DND-41 (cell line): Measurements from ENCODE around the gene PTPRN2.

ENCODE experiments used
- ATAC-seq: fragments of 200-7000 bp; cut with Tn5 transposase; 3 replicates; pipeline ENCODE4 v1.9.1; 2021; ENCODE audit warnings: low read depth; ENCODE audit not compliant: insufficient read depth
- DNase-seq: peaks from one replicate; pipeline ENCODE4 v3.0.0-alpha.2; 2020
- H2AFZ ChIP-seq: 2 replicates; pipeline ENCODE4 v1.6.0; 2012; ENCODE audit warnings: low read depth, low read length
- H3K27ac ChIP-seq: 2 replicates; pipeline ENCODE4 v1.5.1; 2012; ENCODE audit warnings: low read length, inconsistent platforms
- H3K27me3 ChIP-seq: fragments of 200-600 bp; sonication (generic); 2 replicates; pipeline ENCODE4 v1.6.0; 2012; ENCODE audit warnings: low read length, mild to moderate bottlenecking, inconsistent platforms; ENCODE audit not compliant: insufficient read depth, poor library complexity
- H3K36me3 ChIP-seq: 2 replicates; pipeline ENCODE4 v1.5.1; 2012; ENCODE audit warnings: low read length, inconsistent platforms; ENCODE audit not compliant: insufficient read depth
- H3K4me1 ChIP-seq: 2 replicates; pipeline ENCODE4 v1.5.1; 2012; ENCODE audit warnings: mild to moderate bottlenecking, low read length; ENCODE audit not compliant: insufficient read depth
- H3K4me2 ChIP-seq: 2 replicates; pipeline ENCODE4 v1.6.0; 2012; ENCODE audit warnings: mild to moderate bottlenecking, moderate library complexity, low read length, inconsistent platforms; ENCODE audit not compliant: insufficient read depth
- H3K4me3 ChIP-seq, 2 experiments: fragments of 200-600 bp in 1 of 2; shearing (Covaris generic) in 1 of 2; 2 replicates each; pipeline ENCODE4 v1.5.1; 2012 to 2016; ENCODE audit warnings: inconsistent platforms in 2 of 2, low read length in 2 of 2, mild to moderate bottlenecking in 2 of 2, low read depth in 1 of 2, moderate library complexity in 1 of 2
- H3K79me2 ChIP-seq: 2 replicates; pipeline ENCODE4 v1.6.0; 2012; ENCODE audit warnings: low read length, inconsistent platforms; ENCODE audit not compliant: insufficient read depth
- H3K9ac ChIP-seq: 2 replicates; pipeline ENCODE4 v1.6.0; 2012; ENCODE audit warnings: low read depth, mild to moderate bottlenecking, inconsistent platforms, low read length, moderate library complexity
- H3K9me3 ChIP-seq: 2 replicates; pipeline ENCODE4 v1.5.1; 2012; ENCODE audit warnings: low read length, moderate library complexity, mild to moderate bottlenecking, inconsistent platforms; ENCODE audit not compliant: insufficient read depth, severe bottlenecking
- H4K20me1 ChIP-seq: 2 replicates; pipeline ENCODE4 v1.6.0; 2012; ENCODE audit warnings: low read length; ENCODE audit not compliant: insufficient read depth
- EZH2 ChIP-seq: IDR thresholded peaks from 3 replicates; pipeline ENCODE4 v1.6.1; 2012; ENCODE audit warnings: borderline replicate concordance, low read depth, mild to moderate bottlenecking, moderate library complexity, low read length, inconsistent platforms; ENCODE audit not compliant: severe bottlenecking
- TF ChIP-seq, protein P1 (sequence below): IDR thresholded peaks from 2 replicates; pipeline ENCODE4 v1.5.1; 2012; ENCODE audit warnings: borderline replicate concordance, low read length, moderate library complexity, mild to moderate bottlenecking; ENCODE audit not compliant: poor library complexity, severe bottlenecking; ENCODE audit errors: extremely low read depth

Gene PTPRN2

GRCh38 chr7:157547102-157547501 lies 1040.5 kb downstream of the PTPRN2 start:
- Histone ChIP-seq H2AFZ (no peak overlapping the region), H4K20me1 (peaks cover 8% of the 10 kb centered on the region), H3K4me2 (no peak overlapping the region), H3K4me1 (no peaks in the 10 kb centered on the region), H3K9me3 (no peaks in the 10 kb centered on the region), H3K27me3 (no peaks in the 10 kb centered on the region), H3K36me3 (peaks cover 88% of the 10 kb centered on the region), H3K9ac (no peak overlapping the region), H3K4me3 (no peak overlapping the region), H3K27ac (no peak overlapping the region), H3K79me2 (no peaks in the 10 kb centered on the region)
- no peak for ATAC-seq
- DNase-seq, result no peak
- TF ChIP-seq, protein P1, sequence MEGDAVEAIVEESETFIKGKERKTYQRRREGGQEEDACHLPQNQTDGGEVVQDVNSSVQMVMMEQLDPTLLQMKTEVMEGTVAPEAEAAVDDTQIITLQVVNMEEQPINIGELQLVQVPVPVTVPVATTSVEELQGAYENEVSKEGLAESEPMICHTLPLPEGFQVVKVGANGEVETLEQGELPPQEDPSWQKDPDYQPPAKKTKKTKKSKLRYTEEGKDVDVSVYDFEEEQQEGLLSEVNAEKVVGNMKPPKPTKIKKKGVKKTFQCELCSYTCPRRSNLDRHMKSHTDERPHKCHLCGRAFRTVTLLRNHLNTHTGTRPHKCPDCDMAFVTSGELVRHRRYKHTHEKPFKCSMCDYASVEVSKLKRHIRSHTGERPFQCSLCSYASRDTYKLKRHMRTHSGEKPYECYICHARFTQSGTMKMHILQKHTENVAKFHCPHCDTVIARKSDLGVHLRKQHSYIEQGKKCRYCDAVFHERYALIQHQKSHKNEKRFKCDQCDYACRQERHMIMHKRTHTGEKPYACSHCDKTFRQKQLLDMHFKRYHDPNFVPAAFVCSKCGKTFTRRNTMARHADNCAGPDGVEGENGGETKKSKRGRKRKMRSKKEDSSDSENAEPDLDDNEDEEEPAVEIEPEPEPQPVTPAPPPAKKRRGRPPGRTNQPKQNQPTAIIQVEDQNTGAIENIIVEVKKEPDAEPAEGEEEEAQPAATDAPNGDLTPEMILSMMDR, result no peak
- no peak for TF ChIP-seq EZH2

DNA sequence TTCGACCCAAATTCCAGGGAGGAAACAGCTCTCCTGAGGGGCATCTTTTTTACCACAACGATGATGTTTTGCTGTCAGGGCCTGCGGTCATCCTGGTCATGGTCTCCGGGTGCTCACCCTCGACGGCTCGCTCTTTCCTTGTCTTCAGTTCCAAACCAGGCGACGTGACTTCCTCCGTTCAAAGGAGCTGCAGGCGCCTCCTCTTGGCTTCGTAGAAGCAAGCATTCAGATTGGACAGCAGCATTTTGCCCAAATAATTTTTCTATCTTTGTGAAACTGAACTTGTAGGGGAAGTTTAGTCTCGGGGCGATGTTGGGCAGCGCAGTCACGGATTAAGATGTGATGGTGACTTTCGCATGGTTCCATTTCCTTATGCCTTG lies 1042.0 kb downstream of the PTPRN2 start:
- Histone ChIP-seq H4K20me1 (0 out of 2 replicates have a peak, but pooled peaks cover 3% of the 10 kb centered on the region), H3K27ac (no peak overlapping the region), H3K4me2 (no peak overlapping the region), H3K9me3 (no peaks in the 10 kb centered on the region), H2AFZ (no peak overlapping the region), H3K27me3 (no peaks in the 10 kb centered on the region), H3K79me2 (no peaks in the 10 kb centered on the region), H3K4me3 (no peak overlapping the region), H3K4me1 (no peaks in the 10 kb centered on the region), H3K9ac (no peak overlapping the region), H3K36me3 (peaks cover 91% of the 10 kb centered on the region)
- DNase-seq, result no peak
- TF ChIP-seq, protein P1, result no peak
- TF ChIP-seq EZH2, result no peak
- no peak for ATAC-seq

- H3K27me3 ChIP-seq, result no peaks in the 10 kb centered on the region
- no peaks in the 10 kb centered on the region for H3K4me1 ChIP-seq
- ATAC-seq, result 0 out of 3 replicates have a peak, but pooled peaks have one; percentile 12
- no peaks in the 10 kb centered on the region for H3K9me3 ChIP-seq
- no peak overlapping the region for H3K4me2 ChIP-seq
- TF ChIP-seq EZH2, result no peak
- TF ChIP-seq, protein P1, result no peak
- 0 out of 2 replicates have a peak, but pooled peaks cover 3% of the 10 kb centered on the region for H4K20me1 ChIP-seq
- H3K27ac ChIP-seq, result no peak overlapping the region
- no peak overlapping the region for H2AFZ ChIP-seq
- H3K9ac ChIP-seq, result no peak overlapping the region
- DNase-seq, result no peak
- no peak overlapping the region for H3K4me3 ChIP-seq
- H3K79me2 ChIP-seq, result no peaks in the 10 kb centered on the region
- peaks cover 90% of the 10 kb centered on the region for H3K36me3 ChIP-seq
These were observed 1042.5 kb downstream of the PTPRN2 start for GRCh38 chr7:157544980-157545680.
